PC-9 (cell line): Measurements from ENCODE around the gene WAS. TPM values are rescaled to one million over a fixed set of nuclear protein-coding genes. Genes with fewer than 3 reads are reported as not detected.

ENCODE experiments used
- BruUV-seq: library from RNA; stranded (reverse); fragments of 400-500 nt; replicated peaks from 2 replicates; lab custom pipeline; 2021; lab: Mats Ljungman, UMichigan
- CTCF ChIA-PET: fragments of 300-600 bp; sonication (Branson Sonifier 250); formaldehyde crosslinking; loops from one replicate; lab custom pipeline; 2022; ENCODE audit warnings: antibody characterized with exemption; lab: Charles Lee
- POLR2A ChIA-PET: fragments of 300-600 bp; sonication (Branson Sonifier 250); formaldehyde crosslinking; loops from one replicate; lab custom pipeline; 2022; ENCODE audit warnings: antibody characterized with exemption; ENCODE audit not compliant: unreplicated experiment; lab: Charles Lee
- DNase-seq, 2 experiments: peaks; one replicate each; pipeline versions ENCODE4 v3.0.0 to v3.0.0-alpha.2; 2015 to 2022; ENCODE audit warnings: mixed read lengths in 1 of 2
- H2AFZ ChIP-seq: fragments of 200-600 bp; sonication (generic); 2 replicates; pipeline ENCODE4 v1.8.1; 2017; ENCODE audit warnings: antibody characterized with exemption
- H3F3A ChIP-seq: fragments of 200-600 bp; sonication (generic); 2 replicates; pipeline ENCODE4 v1.8.1; 2017; ENCODE audit warnings: antibody characterized with exemption, mild to moderate bottlenecking, low read depth; ENCODE audit not compliant: insufficient read depth
- H3K27ac ChIP-seq: fragments of 200-600 bp; sonication (generic); 2 replicates; pipeline ENCODE4 v1.6.1; 2016; ENCODE audit warnings: mixed run types
- H3K27me3 ChIP-seq: fragments of 200-600 bp; sonication (generic); 2 replicates; pipeline ENCODE4 v1.6.1; 2016; ENCODE audit warnings: low read depth, mixed run types; ENCODE audit not compliant: insufficient read depth
- H3K36me3 ChIP-seq: fragments of 200-600 bp; sonication (generic); 2 replicates; pipeline ENCODE4 v1.6.1; 2016; ENCODE audit warnings: low read depth, mixed run types
- H3K4me1 ChIP-seq: fragments of 200-600 bp; sonication (generic); replicated peaks from 2 replicates; pipeline ENCODE4 v1.6.1; 2016; ENCODE audit warnings: mixed run types; ENCODE audit not compliant: insufficient read depth
- H3K4me2 ChIP-seq: fragments of 200-600 bp; sonication (generic); 2 replicates; pipeline ENCODE4 v1.6.1; 2017; ENCODE audit warnings: mixed run types
- H3K4me3 ChIP-seq: fragments of 200-600 bp; sonication (generic); 2 replicates; pipeline ENCODE4 v1.6.1; 2016; ENCODE audit warnings: mixed run types
- H3K79me2 ChIP-seq: fragments of 200-600 bp; sonication (generic); 2 replicates; pipeline ENCODE4 v1.6.1; 2017; ENCODE audit warnings: low read depth, mixed run types
- H3K9me2 ChIP-seq: fragments of 200-600 bp; sonication (generic); 2 replicates; pipeline ENCODE4 v1.8.1; 2017; ENCODE audit warnings: mild to moderate bottlenecking; ENCODE audit not compliant: insufficient read depth
- H3K9me3 ChIP-seq: fragments of 200-600 bp; sonication (generic); 2 replicates; pipeline ENCODE4 v1.8.1; 2016; ENCODE audit warnings: low read depth; ENCODE audit not compliant: insufficient read depth
- H4K20me1 ChIP-seq: fragments of 200-600 bp; sonication (generic); 2 replicates; pipeline ENCODE4 v1.8.1; 2017; ENCODE audit not compliant: insufficient read depth
- EZH2 ChIP-seq: fragments of 200-600 bp; sonication (generic); IDR thresholded peaks from 2 replicates; pipeline ENCODE4 v1.8.0; 2017; ENCODE audit warnings: antibody characterized with exemption, low read depth
- intact Hi-C: fragments of 100-400 bp; cut with micrococcal nuclease; formaldehyde crosslinking; loops from one replicate; pipeline ENCODE4 v1.10.0; 2022; ENCODE audit not compliant: unreplicated experiment
- total RNA-seq: library from RNA; stranded (reverse); gene quantifications from 2 replicates; pipeline ENCODE4 v1.2.3, GENCODE V29; 2021
- TF ChIP-seq, protein P1 (sequence below): fragments of 200-600 bp; sonication (generic); conservative IDR thresholded peaks from 2 replicates; pipeline ENCODE4 v1.6.1; 2017; ENCODE audit warnings: mixed run types, antibody characterized with exemption, mild to moderate bottlenecking, moderate library complexity

WAS gene
- total RNA-seq, 1 experiment from 2014 or later = 0.22 TPM

DNA sequence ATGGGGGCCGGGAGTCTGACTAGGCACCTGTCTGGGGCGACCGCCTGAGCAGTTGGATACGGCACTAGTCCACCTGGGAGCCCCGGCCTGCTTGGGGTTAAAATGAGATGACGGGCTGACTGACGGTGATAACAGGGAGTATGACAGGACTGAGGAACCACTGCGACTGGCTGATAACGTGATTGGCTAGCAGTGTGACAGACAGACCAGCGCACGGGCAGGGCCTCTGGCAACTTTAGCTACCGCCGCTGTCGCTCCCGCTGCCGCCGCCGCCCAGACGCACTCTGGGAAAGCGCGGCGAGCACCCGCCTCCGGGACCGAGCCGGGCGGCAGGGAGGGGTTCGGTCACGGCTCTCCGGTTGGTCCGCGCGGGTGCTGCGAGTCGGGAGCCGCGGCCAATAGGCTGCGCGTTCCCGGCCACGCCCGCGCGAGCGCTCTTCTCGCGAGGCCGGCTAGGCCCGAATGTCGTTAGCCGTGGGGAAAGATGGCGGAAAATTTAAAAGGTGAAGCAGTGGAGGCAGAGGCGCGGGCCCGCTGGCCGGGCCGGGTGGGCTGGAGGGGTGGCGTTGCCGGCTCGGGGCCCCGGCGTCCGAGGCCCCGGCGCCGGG, 12.8 kb downstream of the WAS start, which contains the start of gene SUV39H1:
SUV39H1 (plus strand) TSS at position 434 of the 608 bp plus-strand sequence; CDS start at position 485, 51 bp downstream.
- H3F3A ChIP-seq = no peaks in the 10 kb centered on the region
- H3K27ac ChIP-seq = no peak within 1 kb of the TSS
- H2AFZ ChIP-seq = peak within 1 kb of the TSS; percentile 69; the same call in 1 of the 2 replicates
- peak within 1 kb of the TSS; percentile 52; the same call in 1 of the 2 replicates for H3K4me3 ChIP-seq
- TF ChIP-seq EZH2 = no peak
- TF ChIP-seq, protein P1, sequence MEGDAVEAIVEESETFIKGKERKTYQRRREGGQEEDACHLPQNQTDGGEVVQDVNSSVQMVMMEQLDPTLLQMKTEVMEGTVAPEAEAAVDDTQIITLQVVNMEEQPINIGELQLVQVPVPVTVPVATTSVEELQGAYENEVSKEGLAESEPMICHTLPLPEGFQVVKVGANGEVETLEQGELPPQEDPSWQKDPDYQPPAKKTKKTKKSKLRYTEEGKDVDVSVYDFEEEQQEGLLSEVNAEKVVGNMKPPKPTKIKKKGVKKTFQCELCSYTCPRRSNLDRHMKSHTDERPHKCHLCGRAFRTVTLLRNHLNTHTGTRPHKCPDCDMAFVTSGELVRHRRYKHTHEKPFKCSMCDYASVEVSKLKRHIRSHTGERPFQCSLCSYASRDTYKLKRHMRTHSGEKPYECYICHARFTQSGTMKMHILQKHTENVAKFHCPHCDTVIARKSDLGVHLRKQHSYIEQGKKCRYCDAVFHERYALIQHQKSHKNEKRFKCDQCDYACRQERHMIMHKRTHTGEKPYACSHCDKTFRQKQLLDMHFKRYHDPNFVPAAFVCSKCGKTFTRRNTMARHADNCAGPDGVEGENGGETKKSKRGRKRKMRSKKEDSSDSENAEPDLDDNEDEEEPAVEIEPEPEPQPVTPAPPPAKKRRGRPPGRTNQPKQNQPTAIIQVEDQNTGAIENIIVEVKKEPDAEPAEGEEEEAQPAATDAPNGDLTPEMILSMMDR = no peak
- H3K9me3 ChIP-seq = no peaks in the 10 kb centered on the region
- POLR2A ChIA-PET = interaction anchor here (0.5 kb wide), 1 partner anchor 210 kb away, joined by 3 read pairs; no protein-coding TSS in a partner anchor
- no peaks in the 10 kb centered on the region for H3K4me1 ChIP-seq
- intact Hi-C loops = loop anchor here (2.0 kb wide), 1 partner anchor 58 kb away; no protein-coding TSS in a partner anchor
- peaks cover 7% of the 10 kb centered on the region; the same call in 1 of the 2 replicates for H3K79me2 ChIP-seq
- no peaks in the 10 kb centered on the region for H3K9me2 ChIP-seq
- H3K4me2 ChIP-seq = peak within 1 kb of the TSS; percentile 69
- DNase-seq = peak; percentile 58 to 74
- H3K27me3 ChIP-seq = no peaks in the 10 kb centered on the region
- no TSS peak for BruUV-seq
- CTCF ChIA-PET = no interaction called here
- H3K36me3 ChIP-seq = no peaks in the 10 kb centered on the region
- no peaks in the 10 kb centered on the region for H4K20me1 ChIP-seq

DNA sequence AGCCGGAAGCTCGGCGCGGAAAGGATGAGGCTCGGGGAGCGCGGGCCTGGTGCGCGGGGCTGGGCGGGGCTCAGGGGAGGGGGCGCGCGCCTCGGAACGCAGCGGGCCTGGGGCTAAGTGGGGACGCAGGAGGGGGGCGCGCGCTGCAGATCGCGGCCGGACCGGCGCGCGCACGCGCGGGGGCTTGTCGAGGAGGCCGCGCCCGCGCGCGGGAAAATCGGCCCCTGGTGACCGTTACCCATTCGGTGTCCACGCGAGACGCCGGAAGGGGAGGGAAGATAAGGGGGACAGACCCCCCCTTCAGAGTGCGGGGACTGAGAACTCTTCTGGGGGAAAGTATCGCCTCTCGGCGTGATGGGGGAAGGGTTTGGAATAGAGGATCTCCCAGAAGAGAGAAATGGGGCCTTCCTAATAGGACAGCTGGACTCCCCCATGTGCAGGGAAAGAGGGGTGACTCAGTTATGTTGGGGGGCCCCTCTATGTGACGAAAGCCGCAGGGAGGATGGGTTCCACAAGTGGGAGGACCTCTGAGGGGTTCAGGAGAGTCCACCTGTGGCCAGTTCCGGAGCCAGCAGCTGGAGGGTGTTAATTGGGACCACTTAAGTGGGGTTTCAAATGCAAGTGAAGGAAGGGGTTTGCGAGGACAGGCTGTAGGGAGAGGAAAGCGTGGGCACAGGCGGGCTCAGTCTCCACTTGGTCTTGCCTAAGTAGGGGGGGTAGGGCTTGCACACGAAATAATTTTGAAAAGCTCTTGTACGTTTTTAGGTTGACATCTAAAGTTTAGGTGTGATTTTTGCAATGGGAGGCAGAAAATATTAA, 13.5 kb downstream of the WAS start:
- Histone ChIP-seq H2AFZ (no peak overlapping the region), H4K20me1 (no peaks in the 10 kb centered on the region), H3F3A (no peaks in the 10 kb centered on the region), H3K4me3 (peak overlapping the region; percentile 52; the same call in 1 of the 2 replicates), H3K27ac (no peak overlapping the region), H3K9me2 (no peaks in the 10 kb centered on the region), H3K9me3 (no peaks in the 10 kb centered on the region), H3K79me2 (peaks cover 7% of the 10 kb centered on the region; the same call in 1 of the 2 replicates), H3K27me3 (no peaks in the 10 kb centered on the region), H3K36me3 (no peaks in the 10 kb centered on the region), H3K4me2 (peak overlapping the region; percentile 61), H3K4me1 (no peaks in the 10 kb centered on the region)
- ChIA-PET POLR2A (no interaction called here), CTCF (no interaction called here)
- TF ChIP-seq EZH2 = no peak
- TF ChIP-seq, protein P1 = no peak
- intact Hi-C loops = loop anchor here (2.0 kb wide), 1 partner anchor 58 kb away; no protein-coding TSS in a partner anchor
- BruUV-seq = no TSS peak
- DNase-seq = peak in 1 of 2 experiments; percentile 16

DNA sequence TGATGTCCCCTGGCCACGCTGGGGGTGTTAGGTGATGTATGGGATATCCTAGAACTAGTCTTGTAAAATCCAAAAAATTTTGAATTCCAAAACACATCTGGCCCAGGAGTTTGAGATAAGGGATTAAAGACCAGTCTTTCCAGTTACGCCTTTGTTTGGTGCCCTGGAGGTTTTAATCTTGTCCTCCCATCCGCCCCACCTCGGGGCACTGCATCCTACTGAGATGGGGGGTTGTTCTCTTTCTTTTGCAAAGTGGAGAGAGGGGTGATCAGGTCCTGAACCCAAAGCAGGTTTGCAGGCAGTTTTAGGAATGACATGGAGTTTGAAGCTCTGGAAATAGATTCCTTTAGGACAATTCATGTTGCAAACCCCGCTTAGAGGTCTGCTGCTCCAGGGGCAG, 14.7 kb downstream of the WAS start:
- Histone ChIP-seq H3K4me3 (no peak overlapping the region), H3K27me3 (no peaks in the 10 kb centered on the region), H3K27ac (no peak overlapping the region), H4K20me1 (no peaks in the 10 kb centered on the region), H3F3A (peaks cover 2% of the 10 kb centered on the region; the same call in 1 of the 2 replicates), H3K79me2 (peaks cover 7% of the 10 kb centered on the region; the same call in 1 of the 2 replicates), H3K9me3 (no peaks in the 10 kb centered on the region), H3K4me2 (no peak overlapping the region), H3K4me1 (no peaks in the 10 kb centered on the region), H3K9me2 (no peaks in the 10 kb centered on the region), H2AFZ (no peak overlapping the region), H3K36me3 (no peaks in the 10 kb centered on the region)
- ChIA-PET POLR2A (no interaction called here), CTCF (no interaction called here)
- TF ChIP-seq, protein P1 = no peak
- TF ChIP-seq EZH2 = no peak
- intact Hi-C loops = no loop called here
- no peak for DNase-seq
- BruUV-seq = no TSS peak
